Heart right ventricle (tissue), 16 donors: ENCODE measurements around the gene CD226. TPM values are rescaled to one million over a fixed set of nuclear protein-coding genes. Genes with fewer than 3 reads are reported as not detected.

Experiments
- ATAC-seq, 8 donors: fragments of 200-7000 bp; cut with Tn5 transposase; one replicate each; pipeline ENCODE4 v1.9.1; 2020; ENCODE audit warnings: mild to moderate bottlenecking in 8 of 8, moderate library complexity in 8 of 8, moderate number of reproducible peaks in 1 of 8
- DNase-seq, 2 donors: peaks; one replicate each; pipeline ENCODE4 v3.0.0-alpha.2; 2020
- H3K27ac ChIP-seq, 10 donors: fragments of 200-600 bp; sonication (generic) in 2 of 10; one replicate each; pipeline versions ENCODE4 v1.5.0 to v1.8.0; 2020 to 2022; ENCODE audit warnings: mild to moderate bottlenecking in 3 of 10
- H3K27me3 ChIP-seq, 7 donors: fragments of 200-600 bp; one replicate each; pipeline ENCODE4 v1.8.0; 2021 to 2022; ENCODE audit warnings: mild to moderate bottlenecking in 2 of 7
- H3K36me3 ChIP-seq, 9 donors: fragments of 200-600 bp; sonication (generic) in 1 of 9; one replicate each; pipeline versions ENCODE4 v1.5.0 to v1.8.0; 2020 to 2022; ENCODE audit warnings: mild to moderate bottlenecking in 2 of 9
- H3K4me1 ChIP-seq, 9 donors: fragments of 200-600 bp; sonication (generic) in 1 of 9; one replicate each; pipeline versions ENCODE4 v1.5.0 to v1.8.0; 2020 to 2022; ENCODE audit warnings: mild to moderate bottlenecking in 4 of 9
- H3K4me3 ChIP-seq, 10 donors: fragments of 200-600 bp; sonication (generic) in 2 of 10; one replicate each; pipeline versions ENCODE4 v1.5.0 to v1.8.0; 2020 to 2022; ENCODE audit warnings: mild to moderate bottlenecking in 7 of 10, moderate library complexity in 2 of 10
- H3K9me3 ChIP-seq, 11 donors: fragments of 200-600 bp in 10 of 11; sonication (generic) in 2 of 11; one replicate each; pipeline versions ENCODE4 v1.5.0 to v1.8.0; 2013 to 2022; ENCODE audit warnings: mild to moderate bottlenecking in 2 of 11, control low read depth in 1 of 11, moderate library complexity in 1 of 11
- CTCF ChIP-seq, 9 donors: fragments of 200-600 bp; sonication (generic) in 2 of 9; IDR thresholded peaks; one replicate each; pipeline versions ENCODE4 v1.5.0 to v1.8.0; 2021 to 2022; ENCODE audit warnings: antibody characterized with exemption in 9 of 9, mild to moderate bottlenecking in 5 of 9, moderate library complexity in 1 of 9
- WGBS, 2 donors: extraction: QIAGEN DNeasy Blood & Tissue Kit; methylation state at CpG; one replicate each; pipeline ENCODE4 v1.1.7; 2013; ENCODE audit warnings: inconsistent platforms in 1 of 2; 5-methylcytosine and 5-hydroxymethylcytosine counted together
- intact Hi-C, 10 donors: fragments of 100-400 bp; cut with DNase I; formaldehyde crosslinking; loops; one replicate each; pipeline versions ENCODE4 v1.11.1 to v1.14.2; 2022
- long read RNA-seq, 3 donors: library from polyadenylated mRNA; unstranded; transcript quantifications; one replicate each; pipeline ENCODE4 v2.0.0, GENCODE V29; 2020 to 2021
- polyA plus RNA-seq, 2 donors: library from polyadenylated mRNA; stranded (reverse); fragments of 200-250 nt; gene quantifications; one replicate each; pipeline ENCODE4 v1.2.3, GENCODE V29; 2013
- total RNA-seq, 10 donors: library from RNA; stranded (reverse); fragmentation: NEBNext Ultra II Directional in 3 of 10; extraction: Animal tissue kit (Norgen Biotek cat#: 25700) in 3 of 10; gene quantifications; one replicate each; pipeline versions ENCODE4 v1.2.1 to v1.2.4, GENCODE V29; 2021 to 2023
- donor health status: Arrhythmogenic right ventricular cardiomyopathy.
- donor health status: ischemic (EF 13 %, LVEDD 7.1; RV severe dilation, severe dysfunction).
- donor health status: healthy with polysubstance abuse.
- donor health status: DM: no; HTN: yes; CAD: no.
- donor health status: DM: no; HTN: no; CAD: no.
- donor health status: ischemic (EF 25% LVEDD 6.9; RV normal size, moderate dysfunction).
- donor health status: ischemic (EF 25% LVEDD 5.7; RV mildly dilated, moderate dysfunction).
- donor health status: healthy.
- donor health status: DM: yes; HTN: yes; CAD: no.
- donor health status: Ischemic cardiomyopathy.
- donor health status: ischemic (EF 35%, LVEDD 5.7; RV mildly dilated, moderate dysfunction).
- donor health status: nonischemic (EF 11% LVEDD 7.7; RV severe dilation, severe dysfunction).
- donor health status: DM: yes; HTN: yes; CAD: no.
- donor health status: PGD.
- donor health status: ischemic (EF 29% LVEDD 5.4; RV normal size, mild dysfunction).
- donor health status: nonischemic (EF 23%, LVEDD 6.1; RV moderate dilation, normal function).

The CD226 gene
- 1 to 10 TPM in 6 of 10 donors, under 1 TPM in 4; 0.40 to 4.1 (median 1.3) TPM for total RNA-seq
- under 1 TPM; 0.19 to 0.22 TPM for polyA plus RNA-seq
- long read RNA-seq, donor 1, partial matches to known transcripts: 0 of 3 reads
- long read RNA-seq, donor 1, other reads (novel, unspliced or antisense): 3 of 3 reads
- long read RNA-seq, donor 2: 0 reads
- long read RNA-seq, donor 3, partial matches to known transcripts: 0 of 1 reads
- long read RNA-seq, donor 3, other reads (novel, unspliced or antisense): 1 of 1 reads

- no peaks in the 10 kb centered on the region for H3K27me3 ChIP-seq
- H3K4me3 ChIP-seq: peak within 1 kb of the TSS in 2 of 10 donors; percentile 11 to 30
- no peak for TF ChIP-seq CTCF (IDR thresholded peaks at IDR 0.05)
- no peaks in the 10 kb centered on the region for H3K36me3 ChIP-seq
- DNase-seq (no peak), ATAC-seq (peak in 1 of 8 donors; percentile 60)
- H3K4me1 ChIP-seq: peaks cover 0 to 32% (median 3%) of the 10 kb centered on the region in 9 donors
- 68 to 71% methylated on average over 7 of the region's 7 CpGs for WGBS, 2 donors
- intact Hi-C loops: no loop called here
- peaks cover 0 to 4% (median 0%) of the 10 kb centered on the region in 11 donors for H3K9me3 ChIP-seq
- H3K27ac ChIP-seq: peak within 1 kb of the TSS in 1 of 10 donors; percentile 74
These were observed at the start of gene CD226 for GRCh38 chr18:69947361-69948133. TSS of gene CD226 (minus strand) at chr18:69947873. CDS start at chr18:69947406, 467 bp downstream.

GRCh38 chr18:69996951-69997798 is 49.5 kb upstream of the CD226 start:
- WGBS, 2 donors: 76 to 82% methylated on average over 7 of the region's 7 CpGs
- Histone ChIP-seq H3K4me3 (no peak overlapping the region), H3K9me3 (no peaks in the 10 kb centered on the region), H3K36me3 (peaks cover 0 to 10% (median 0%) of the 10 kb centered on the region in 9 donors), H3K27ac (peak overlapping the region in 5 of 10 donors; percentile 61 to 79 (median 75)), H3K4me1 (peaks cover 0 to 31% (median 17%) of the 10 kb centered on the region in 9 donors), H3K27me3 (no peaks in the 10 kb centered on the region)
- intact Hi-C loops: loop anchor here in 1 of 10 donors (10.0 kb wide), 1 partner anchor 48 kb away; no protein-coding TSS in a partner anchor
- no peak for TF ChIP-seq CTCF (IDR thresholded peaks at IDR 0.05)
- DNase-seq: no peak
- no peak for ATAC-seq

- Histone ChIP-seq H3K4me1 (peaks cover 0 to 31% (median 17%) of the 10 kb centered on the region in 9 donors), H3K4me3 (no peak overlapping the region), H3K9me3 (peaks cover 0 to 6% (median 0%) of the 10 kb centered on the region in 11 donors), H3K27me3 (no peaks in the 10 kb centered on the region), H3K27ac (no peak overlapping the region), H3K36me3 (peaks cover 0 to 6% (median 0%) of the 10 kb centered on the region in 9 donors)
- intact Hi-C loops: loop anchor here in 1 of 10 donors (10.0 kb wide), 1 partner anchor 48 kb away; no protein-coding TSS in a partner anchor
- DNase-seq (no peak), ATAC-seq (no peak)
- WGBS, 2 donors: 72 to 82% methylated on average over 2 of the region's 2 CpGs
- TF ChIP-seq CTCF (IDR thresholded peaks at IDR 0.05): no peak
These were observed 48.7 kb upstream of the CD226 start for GRCh38 chr18:69996417-69996816.

- peaks cover 0 to 4% (median 0%) of the 10 kb centered on the region in 9 donors for H3K36me3 ChIP-seq
- TF ChIP-seq CTCF (IDR thresholded peaks at IDR 0.05): no peak
- no peak overlapping the region for H3K4me3 ChIP-seq
- H3K9me3 ChIP-seq: peaks cover 0 to 11% (median 0%) of the 10 kb centered on the region in 11 donors
- H3K4me1 ChIP-seq: peaks cover 0 to 31% (median 17%) of the 10 kb centered on the region in 9 donors
- H3K27me3 ChIP-seq: no peaks in the 10 kb centered on the region
- intact Hi-C loops: loop anchor here in 1 of 10 donors (10.0 kb wide), 1 partner anchor 49 kb away; no protein-coding TSS in a partner anchor
- no peak for ATAC-seq
- H3K27ac ChIP-seq: no peak overlapping the region
- 90 to 92% methylated on average over 3 of the region's 3 CpGs for WGBS, 2 donors
- DNase-seq: no peak
These were observed 48.1 kb upstream of the CD226 start for GRCh38 chr18:69995774-69996173.
